HEK293 (cell line): ENCODE measurements around the gene RBM19.

Source experiments
- CTCF ChIA-PET: fragments of 350-600 bp; formaldehyde crosslinking; extraction: SDS; loops from one replicate; lab custom pipeline; 2021; ENCODE audit warnings: antibody characterized with exemption; lab: Yijun Ruan, JAX
- POLR2A ChIA-PET: fragments of 300-600 bp; formaldehyde crosslinking; extraction: SDS; loops from one replicate; lab custom pipeline; 2020; ENCODE audit warnings: antibody characterized with exemption, inconsistent platforms; lab: Yijun Ruan, JAX
- H3K27ac ChIP-seq: fragments of 200-500 bp; sonication (Bioruptor generic); 2 replicates; pipeline ENCODE4 v1.5.1; 2014; ENCODE audit warnings: low read depth, low read length, control low read depth, inconsistent platforms; ENCODE audit errors: extremely low read depth
- H3K36me3 ChIP-seq, 2 experiments: fragments of 200-500 bp in 1 of 2; sonication (Bioruptor generic) in 1 of 2; 1 replicate in 1 of 2; 2 replicates in 1 of 2; pipeline ENCODE4 v1.5.1; 2014 to 2017; ENCODE audit warnings: inconsistent platforms in 2 of 2, low read length in 2 of 2; ENCODE audit not compliant: control insufficient read depth in 2 of 2, insufficient read depth in 1 of 2
- H3K4me1 ChIP-seq: fragments of 200-500 bp; sonication (Bioruptor generic); 2 replicates; pipeline ENCODE4 v1.5.1; 2014; ENCODE audit warnings: mild to moderate bottlenecking, low read length, inconsistent platforms; ENCODE audit not compliant: control insufficient read depth, insufficient read depth
- H3K4me3 ChIP-seq: 2 replicates; pipeline ENCODE4 v1.5.1; 2011; ENCODE audit warnings: low read depth, mild to moderate bottlenecking, control low read depth, low read length, moderate library complexity
- H3K9me3 ChIP-seq: fragments of 200-500 bp; sonication (Bioruptor generic); 2 replicates; pipeline ENCODE4 v1.5.1; 2014; ENCODE audit warnings: low read depth, low read length, inconsistent platforms; ENCODE audit not compliant: control insufficient read depth, insufficient read depth
- BCL11B ChIP-seq: fragments of 450-650 bp; formaldehyde crosslinking; IDR thresholded peaks from 2 replicates; pipeline ENCODE4 v1.5.1; 2016; ENCODE audit warnings: low read depth, missing biosample characterization, missing genetic modification characterization
- KLF9 ChIP-seq: fragments of 450-650 bp; formaldehyde crosslinking; IDR thresholded peaks from 2 replicates; pipeline ENCODE4 v1.5.1; 2016; ENCODE audit warnings: missing biosample characterization, missing genetic modification characterization, low read depth
- PRDM4 ChIP-seq: fragments of 450-650 bp; formaldehyde crosslinking; IDR thresholded peaks from 2 replicates; pipeline ENCODE4 v1.5.1; 2017; ENCODE audit warnings: missing biosample characterization, missing genetic modification characterization
- REST ChIP-seq: fragments of 450-650 bp; formaldehyde crosslinking; IDR thresholded peaks from 2 replicates; pipeline ENCODE4 v1.5.1; 2016; ENCODE audit warnings: missing biosample characterization, missing genetic modification characterization
- SCRT2 ChIP-seq: fragments of 450-650 bp; formaldehyde crosslinking; IDR thresholded peaks from 2 replicates; pipeline ENCODE4 v1.5.1; 2016; ENCODE audit warnings: missing biosample characterization, missing genetic modification characterization
- TRIM28 ChIP-seq: IDR thresholded peaks from 2 replicates; pipeline ENCODE4 v1.6.1; 2011; ENCODE audit warnings: low read length, control low read depth, borderline replicate concordance
- ZBTB8A ChIP-seq: fragments of 450-650 bp; formaldehyde crosslinking; IDR thresholded peaks from 2 replicates; pipeline ENCODE4 v1.5.1; 2016; ENCODE audit warnings: missing biosample characterization, missing genetic modification characterization
- ZNF121 ChIP-seq: fragments of 450-650 bp; formaldehyde crosslinking; IDR thresholded peaks from 2 replicates; pipeline ENCODE4 v1.5.1; 2016; ENCODE audit warnings: missing biosample characterization, missing genetic modification characterization
- ZNF138 ChIP-seq: fragments of 450-650 bp; formaldehyde crosslinking; IDR thresholded peaks from 2 replicates; pipeline ENCODE4 v1.5.1; 2016; ENCODE audit warnings: missing biosample characterization, missing genetic modification characterization, borderline replicate concordance
- ZNF18 ChIP-seq: fragments of 450-650 bp; formaldehyde crosslinking; IDR thresholded peaks from 2 replicates; pipeline ENCODE4 v1.5.1; 2016; ENCODE audit warnings: missing biosample characterization, missing genetic modification characterization
- ZNF518A ChIP-seq: fragments of 450-650 bp; formaldehyde crosslinking; conservative IDR thresholded peaks from 2 replicates; pipeline ENCODE4 v1.5.1; 2016; ENCODE audit warnings: low read depth, missing biosample characterization, missing genetic modification characterization
- ZNF521 ChIP-seq: fragments of 450-650 bp; formaldehyde crosslinking; IDR thresholded peaks from 2 replicates; pipeline ENCODE4 v1.5.1; 2017; ENCODE audit warnings: missing biosample characterization, mild to moderate bottlenecking, missing genetic modification characterization
- ZNF704 ChIP-seq: fragments of 450-650 bp; formaldehyde crosslinking; IDR thresholded peaks from 2 replicates; pipeline ENCODE4 v1.5.1; 2016; ENCODE audit warnings: missing biosample characterization, missing genetic modification characterization
- ZNF791 ChIP-seq: fragments of 450-650 bp; formaldehyde crosslinking; IDR thresholded peaks from 2 replicates; pipeline ENCODE4 v1.5.1; 2016; ENCODE audit warnings: missing biosample characterization, missing genetic modification characterization
- ZSCAN4 ChIP-seq: fragments of 450-650 bp; formaldehyde crosslinking; IDR thresholded peaks from 2 replicates; pipeline ENCODE4 v1.5.1; 2017; ENCODE audit warnings: missing biosample characterization, missing genetic modification characterization

RBM19 gene

GRCh38 chr12:113948151-113948914 is 17.8 kb downstream of the RBM19 start:
- no peak for TF ChIP-seq ZNF521
- TF ChIP-seq, all 188 proteins: peak for 0
- no peak overlapping the region for H3K27ac ChIP-seq
- H3K4me3 ChIP-seq, result no peak overlapping the region
- ChIA-PET CTCF (no interaction called here), POLR2A (no interaction called here)
- H3K36me3 ChIP-seq, result peaks cover 0 to 66% of the 10 kb centered on the region in 2 experiments; a peak in 2 of 3 replicates
- H3K9me3 ChIP-seq, result no peaks in the 10 kb centered on the region
- no peaks in the 10 kb centered on the region for H3K4me1 ChIP-seq

GRCh38 chr12:113946175-113946574 is 19.9 kb downstream of the RBM19 start:
- Histone ChIP-seq H3K4me1 (no peaks in the 10 kb centered on the region), H3K4me3 (no peak overlapping the region), H3K9me3 (no peaks in the 10 kb centered on the region), H3K36me3 (peaks cover 0 to 72% of the 10 kb centered on the region in 2 experiments; a peak in 2 of 3 replicates), H3K27ac (no peak overlapping the region)
- POLR2A ChIA-PET, result no interaction called here
- TF ChIP-seq ZNF704 (tag by site-specific recombination) (no peak), ZNF18 (tag by site-specific recombination) (no peak), ZNF121 (tag by site-specific recombination) (no peak), TRIM28 (no peak), ZSCAN4 (tag by site-specific recombination) (no peak), REST (tag by site-specific recombination) (no peak), KLF9 (tag by site-specific recombination) (no peak), ZBTB8A (tag by site-specific recombination) (no peak), ZNF518A (tag by site-specific recombination) (no peak), ZNF791 (no peak), ZNF138 (tag by site-specific recombination) (no peak), PRDM4 (tag by site-specific recombination) (no peak), BCL11B (tag by site-specific recombination) (no peak), SCRT2 (tag by site-specific recombination) (no peak)
- CTCF ChIA-PET, result no interaction called here
